Prostate gland (tissue), 2 donors: ENCODE results near the gene OR7G1.

Experiments
- CTCF ChIP-seq, 4 experiments: fragments of 200-600 bp in 2 of 4; fragments of 450-650 bp in 2 of 4; sonication (generic) in 2 of 4; IDR thresholded peaks; 1 replicate in 3 of 4; 2 replicates in 1 of 4; pipeline ENCODE4 v1.5.1; 2016 to 2019; ENCODE audit warnings: antibody characterized with exemption in 4 of 4, mild to moderate bottlenecking in 2 of 4, moderate library complexity in 2 of 4
- POLR2AphosphoS5 ChIP-seq: sonication (generic); formaldehyde crosslinking; IDR thresholded peaks from one replicate; pipeline ENCODE4 v1.6.1; 2017; ENCODE audit warnings: antibody characterized with exemption

GRCh38 chr19:9073806-9074205 is 41.8 kb downstream of the OR7G1 start:
- TF ChIP-seq CTCF (IDR thresholded peaks at IDR 0.05) (no peak), POLR2AphosphoS5 (no peak)
